ENCODE results near the gene CPNE8. TPM values are rescaled to one million over a fixed set of nuclear protein-coding genes. Genes with fewer than 3 reads are reported as not detected.

Gene CPNE8
- total RNA-seq, 1 experiment from 2014 or later = 13.5 TPM

- Histone ChIP-seq H3K36me3 (ENCODE audit: control insufficient read depth, insufficient read depth, low read length) (no peaks in the 10 kb centered on the region), H3K4me3 (ENCODE audit: low read depth, low read length) (no peak overlapping the region), H3K4me1 (no peaks in the 10 kb centered on the region), H3K27me3 (replicated peaks; ENCODE audit: control insufficient read depth, insufficient read depth, low read length) (no peaks in the 10 kb centered on the region), H3K9me3 (no peaks in the 10 kb centered on the region)
- Mint-ChIP-seq H3K9me3 (ENCODE audit: unreplicated experiment) (no peaks in the 10 kb centered on the region), H3K4me1 (ENCODE audit: low read depth, unreplicated experiment) (no peaks in the 10 kb centered on the region), H3K27ac (ENCODE audit: unreplicated experiment) (no peak overlapping the region), H3K27me3 (ENCODE audit: insufficient read depth, unreplicated experiment) (no peaks in the 10 kb centered on the region), H3K36me3 (ENCODE audit: insufficient read depth, unreplicated experiment) (no peaks in the 10 kb centered on the region), H3K4me3 (ENCODE audit: unreplicated experiment) (no peak overlapping the region)
- intact Hi-C loops (cut with micrococcal nuclease; ENCODE audit: unreplicated experiment) = no loop called here
- no peak for TF ChIP-seq CTCF (IDR thresholded peaks at IDR 0.05; ENCODE audit: insufficient read depth in 1 of 2, low read depth in 1 of 2, low read length in 1 of 2, severe bottlenecking in 1 of 2, unreplicated experiment in 1 of 2)
- no peak for DNase-seq
- no TSS peak for BruUV-seq (replicated peaks)
- ChIA-PET POLR2A (no interaction called here), CTCF (no interaction called here)
These were observed 215.7 kb downstream of the CPNE8 start for GRCh38 chr12:38689704-38690103.

GRCh38 chr12:38689195-38689594 lies 216.2 kb downstream of the CPNE8 start:
- Mint-ChIP-seq H3K9me3 (ENCODE audit: unreplicated experiment) (no peaks in the 10 kb centered on the region), H3K27me3 (ENCODE audit: insufficient read depth, unreplicated experiment) (no peaks in the 10 kb centered on the region), H3K27ac (ENCODE audit: unreplicated experiment) (no peak overlapping the region), H3K4me1 (ENCODE audit: low read depth, unreplicated experiment) (no peaks in the 10 kb centered on the region), H3K36me3 (ENCODE audit: insufficient read depth, unreplicated experiment) (no peaks in the 10 kb centered on the region), H3K4me3 (ENCODE audit: unreplicated experiment) (no peak overlapping the region)
- TF ChIP-seq CTCF (IDR thresholded peaks at IDR 0.05; ENCODE audit: insufficient read depth in 1 of 2, low read depth in 1 of 2, low read length in 1 of 2, severe bottlenecking in 1 of 2, unreplicated experiment in 1 of 2) = no peak
- no peaks in the 10 kb centered on the region for H3K4me1 ChIP-seq
- no peaks in the 10 kb centered on the region for H3K36me3 ChIP-seq (ENCODE audit: control insufficient read depth, insufficient read depth, low read length)
- H3K27me3 ChIP-seq (replicated peaks; ENCODE audit: control insufficient read depth, insufficient read depth, low read length) = no peaks in the 10 kb centered on the region
- BruUV-seq (replicated peaks) = no TSS peak
- ChIA-PET CTCF (no interaction called here), POLR2A (no interaction called here)
- H3K4me3 ChIP-seq (ENCODE audit: low read depth, low read length) = no peak overlapping the region
- intact Hi-C loops (cut with micrococcal nuclease; ENCODE audit: unreplicated experiment) = no loop called here
- H3K9me3 ChIP-seq = no peaks in the 10 kb centered on the region
- no peak for DNase-seq

- no peaks in the 10 kb centered on the region for H3K36me3 Mint-ChIP-seq (ENCODE audit: insufficient read depth, unreplicated experiment)
- Histone ChIP-seq H3K4me3 (ENCODE audit: low read depth, low read length) (no peak overlapping the region), H3K4me1 (no peaks in the 10 kb centered on the region), H3K36me3 (ENCODE audit: control insufficient read depth, insufficient read depth, low read length) (no peaks in the 10 kb centered on the region), H3K9me3 (no peaks in the 10 kb centered on the region), H3K27me3 (replicated peaks; ENCODE audit: control insufficient read depth, insufficient read depth, low read length) (no peaks in the 10 kb centered on the region)
- H3K4me3 Mint-ChIP-seq (ENCODE audit: unreplicated experiment) = no peak overlapping the region
- DNase-seq = no peak
- H3K9me3 Mint-ChIP-seq (ENCODE audit: unreplicated experiment) = no peaks in the 10 kb centered on the region
- ChIA-PET CTCF (no interaction called here), POLR2A (no interaction called here)
- H3K27ac Mint-ChIP-seq (ENCODE audit: unreplicated experiment) = no peak overlapping the region
- no peak for TF ChIP-seq CTCF (IDR thresholded peaks at IDR 0.05; ENCODE audit: insufficient read depth in 1 of 2, low read depth in 1 of 2, low read length in 1 of 2, severe bottlenecking in 1 of 2, unreplicated experiment in 1 of 2)
- intact Hi-C loops (cut with micrococcal nuclease; ENCODE audit: unreplicated experiment) = no loop called here
- H3K27me3 Mint-ChIP-seq (ENCODE audit: insufficient read depth, unreplicated experiment) = no peaks in the 10 kb centered on the region
- no peaks in the 10 kb centered on the region for H3K4me1 Mint-ChIP-seq (ENCODE audit: low read depth, unreplicated experiment)
- no TSS peak for BruUV-seq (replicated peaks)
These were observed 222.9 kb downstream of the CPNE8 start for GRCh38 chr12:38682521-38682920.
